ENCODE results near the gene CPT1C.

DNA sequence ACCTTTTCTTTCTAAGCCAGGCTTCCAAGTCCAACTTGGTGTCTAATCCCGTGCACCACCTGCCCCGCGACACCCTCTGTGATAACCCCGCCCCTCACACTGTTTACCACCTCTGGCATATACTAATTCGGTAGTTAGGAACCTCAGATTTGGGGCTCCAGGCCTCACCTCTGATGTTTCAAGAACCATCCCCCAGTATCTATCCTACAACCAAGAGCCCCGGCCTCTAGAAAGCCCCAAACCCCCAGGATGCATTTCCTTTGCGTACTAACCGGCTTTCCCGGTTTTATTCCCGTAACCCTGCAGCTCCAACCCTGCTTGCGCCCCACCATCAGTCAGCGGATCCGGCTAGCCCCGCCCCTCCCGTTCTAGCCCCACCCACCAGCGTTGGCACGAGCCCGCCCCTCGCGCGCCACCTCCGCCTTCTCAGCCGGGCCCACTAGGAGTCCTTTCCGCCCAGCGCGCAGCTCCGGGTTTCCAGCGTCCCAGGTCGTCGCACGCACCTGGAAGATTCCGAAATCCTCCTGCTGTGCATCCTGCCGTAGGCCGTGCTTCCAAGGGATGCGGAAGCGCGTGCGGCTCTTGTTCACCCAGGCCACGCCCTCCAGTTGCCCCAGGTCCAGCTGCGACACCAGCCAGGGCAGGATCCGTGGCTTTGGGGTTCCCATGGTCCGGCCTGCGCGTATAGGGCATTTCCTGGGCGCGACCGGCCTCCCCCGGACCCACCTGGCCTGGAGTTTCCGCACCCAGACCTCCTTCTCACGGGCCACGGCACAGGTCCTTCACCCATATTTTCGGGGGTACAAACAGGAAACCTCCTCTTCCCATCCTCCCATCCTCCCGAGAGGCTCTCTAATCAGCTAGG, 26.5 kb upstream of the CPT1C start:
- TF ChIP-seq, protein P1, sequence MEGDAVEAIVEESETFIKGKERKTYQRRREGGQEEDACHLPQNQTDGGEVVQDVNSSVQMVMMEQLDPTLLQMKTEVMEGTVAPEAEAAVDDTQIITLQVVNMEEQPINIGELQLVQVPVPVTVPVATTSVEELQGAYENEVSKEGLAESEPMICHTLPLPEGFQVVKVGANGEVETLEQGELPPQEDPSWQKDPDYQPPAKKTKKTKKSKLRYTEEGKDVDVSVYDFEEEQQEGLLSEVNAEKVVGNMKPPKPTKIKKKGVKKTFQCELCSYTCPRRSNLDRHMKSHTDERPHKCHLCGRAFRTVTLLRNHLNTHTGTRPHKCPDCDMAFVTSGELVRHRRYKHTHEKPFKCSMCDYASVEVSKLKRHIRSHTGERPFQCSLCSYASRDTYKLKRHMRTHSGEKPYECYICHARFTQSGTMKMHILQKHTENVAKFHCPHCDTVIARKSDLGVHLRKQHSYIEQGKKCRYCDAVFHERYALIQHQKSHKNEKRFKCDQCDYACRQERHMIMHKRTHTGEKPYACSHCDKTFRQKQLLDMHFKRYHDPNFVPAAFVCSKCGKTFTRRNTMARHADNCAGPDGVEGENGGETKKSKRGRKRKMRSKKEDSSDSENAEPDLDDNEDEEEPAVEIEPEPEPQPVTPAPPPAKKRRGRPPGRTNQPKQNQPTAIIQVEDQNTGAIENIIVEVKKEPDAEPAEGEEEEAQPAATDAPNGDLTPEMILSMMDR (IDR thresholded peaks at IDR 0.05), result peak; percentile 26
- TF ChIP-seq EZH2 (IDR thresholded peaks at IDR 0.05; ENCODE audit: borderline replicate concordance, insufficient read depth, low read depth, low read length, poor library complexity, severe bottlenecking), result no peak
